HG03565 (cell line): Measurements from ENCODE around the gene CCR5.

Experiments
- ATAC-seq: cut with Tn5 transposase; IDR thresholded peaks from one replicate; pipeline ENCODE4 v1.9.1; 2021; ENCODE audit warnings: mild to moderate bottlenecking, moderate library complexity; ENCODE audit not compliant: unreplicated experiment

CCR5 gene

GRCh38 chr3:46358466-46358865 is 12.3 kb upstream of the CCR5 start:
- ATAC-seq, result no peak

DNA sequence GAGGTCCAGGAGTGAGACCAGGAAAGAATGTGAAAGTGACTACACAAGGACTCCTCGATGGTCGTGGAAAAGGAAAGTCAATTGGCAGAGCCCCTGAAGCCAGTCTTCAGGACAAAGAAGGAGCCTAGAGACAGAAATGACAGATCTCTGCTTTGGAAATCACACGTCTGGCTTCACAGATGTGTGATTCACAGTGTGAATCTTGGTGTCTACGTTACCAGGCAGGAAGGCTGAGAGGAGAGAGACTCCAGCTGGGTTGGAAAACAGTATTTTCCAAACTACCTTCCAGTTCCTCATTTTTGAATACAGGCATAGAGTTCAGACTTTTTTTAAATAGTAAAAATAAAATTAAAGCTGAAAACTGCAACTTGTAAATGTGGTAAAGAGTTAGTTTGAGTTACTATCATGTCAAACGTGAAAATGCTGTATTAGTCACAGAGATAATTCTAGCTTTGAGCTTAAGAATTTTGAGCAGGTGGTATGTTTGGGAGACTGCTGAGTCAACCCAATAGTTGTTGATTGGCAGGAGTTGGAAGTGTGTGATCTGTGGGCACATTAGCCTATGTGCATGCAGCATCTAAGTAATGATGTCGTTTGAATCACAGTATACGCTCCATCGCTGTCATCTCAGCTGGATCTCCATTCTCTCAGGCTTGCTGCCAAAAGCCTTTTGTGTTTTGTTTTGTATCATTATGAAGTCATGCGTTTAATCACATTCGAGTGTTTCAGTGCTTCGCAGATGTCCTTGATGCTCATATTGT is 10.8 kb upstream of the CCR5 start:
- peak; percentile 67 for ATAC-seq

DNA sequence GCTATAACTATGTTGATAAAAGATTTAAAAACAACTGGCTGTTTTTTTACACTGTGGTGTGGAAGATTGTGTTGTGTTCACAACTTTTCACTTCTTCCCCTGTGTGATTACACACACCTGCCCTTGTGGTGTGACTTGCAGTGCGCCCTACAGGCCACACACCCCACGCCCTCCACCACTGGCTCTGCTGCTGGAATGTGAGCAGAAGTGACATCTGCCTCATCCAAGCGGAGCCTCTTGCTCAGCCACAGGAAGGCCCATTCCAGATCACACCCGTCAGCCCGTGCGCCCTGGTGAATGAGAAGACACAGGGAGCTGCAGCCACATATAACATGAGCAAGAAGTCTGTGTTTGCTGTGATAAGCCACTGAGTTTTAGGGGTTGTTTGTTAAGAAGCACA is 9.8 kb upstream of the CCR5 start:
- no peak for ATAC-seq

DNA sequence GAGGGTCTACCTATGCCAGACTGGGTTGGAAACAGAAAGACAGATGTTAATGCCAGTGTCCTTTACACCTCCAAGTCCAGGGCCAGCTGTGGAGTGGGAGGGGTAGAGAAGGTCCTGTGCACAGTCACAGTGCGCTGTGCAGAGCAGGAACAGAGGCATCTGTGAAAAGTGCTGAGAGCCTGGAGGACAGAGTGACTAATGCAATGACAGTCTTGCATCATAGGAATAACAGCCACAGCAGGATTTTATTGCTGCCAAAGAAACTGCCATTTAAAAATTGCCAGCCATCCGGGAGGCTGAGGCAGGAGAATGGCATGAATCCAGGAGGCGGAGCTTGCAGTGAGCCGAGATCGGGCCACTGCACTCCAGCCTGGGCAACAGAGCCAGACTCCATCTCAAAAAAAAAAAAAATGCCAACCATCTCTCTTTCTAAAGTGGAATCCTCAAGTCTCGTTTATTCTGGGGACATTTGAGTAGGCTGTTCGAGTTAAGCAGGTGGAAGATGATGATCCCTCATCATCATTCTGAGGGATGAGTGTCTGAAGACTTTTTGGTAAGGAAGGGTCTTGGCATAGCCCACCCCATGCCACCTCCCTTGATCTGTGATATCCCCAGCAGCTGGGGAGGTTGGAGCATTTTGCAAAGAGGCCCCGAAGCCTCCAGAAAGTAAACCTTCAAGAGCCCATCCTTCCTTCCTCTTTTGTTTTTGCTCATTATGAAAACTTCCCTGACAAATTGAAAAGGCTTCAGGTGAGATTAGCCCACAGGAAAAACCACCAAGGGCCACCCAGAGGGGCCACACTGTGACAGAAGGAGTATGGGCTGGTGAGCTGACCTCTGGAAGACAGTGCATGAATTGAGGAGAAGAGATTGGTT is 9.1 kb upstream of the CCR5 start:
- ATAC-seq, result no peak

DNA sequence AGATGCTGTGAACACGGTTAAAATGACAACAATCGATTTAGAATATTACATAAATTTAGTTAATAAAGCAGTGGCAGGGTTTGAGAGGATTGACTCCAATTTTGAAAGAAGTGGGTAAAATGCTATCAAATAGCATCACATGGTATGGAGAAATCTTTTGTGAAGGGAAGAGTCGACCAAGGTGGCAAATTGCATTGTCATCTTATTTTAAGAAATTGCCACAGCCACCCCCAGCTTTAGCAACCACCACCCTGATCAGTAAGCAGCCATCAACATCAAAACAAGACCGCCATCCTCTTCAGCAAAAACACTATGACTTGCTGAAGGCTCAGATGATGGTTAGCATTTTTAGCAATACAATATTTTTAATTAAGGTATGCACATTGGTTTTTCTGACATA is 5.7 kb upstream of the CCR5 start:
- no peak for ATAC-seq

DNA sequence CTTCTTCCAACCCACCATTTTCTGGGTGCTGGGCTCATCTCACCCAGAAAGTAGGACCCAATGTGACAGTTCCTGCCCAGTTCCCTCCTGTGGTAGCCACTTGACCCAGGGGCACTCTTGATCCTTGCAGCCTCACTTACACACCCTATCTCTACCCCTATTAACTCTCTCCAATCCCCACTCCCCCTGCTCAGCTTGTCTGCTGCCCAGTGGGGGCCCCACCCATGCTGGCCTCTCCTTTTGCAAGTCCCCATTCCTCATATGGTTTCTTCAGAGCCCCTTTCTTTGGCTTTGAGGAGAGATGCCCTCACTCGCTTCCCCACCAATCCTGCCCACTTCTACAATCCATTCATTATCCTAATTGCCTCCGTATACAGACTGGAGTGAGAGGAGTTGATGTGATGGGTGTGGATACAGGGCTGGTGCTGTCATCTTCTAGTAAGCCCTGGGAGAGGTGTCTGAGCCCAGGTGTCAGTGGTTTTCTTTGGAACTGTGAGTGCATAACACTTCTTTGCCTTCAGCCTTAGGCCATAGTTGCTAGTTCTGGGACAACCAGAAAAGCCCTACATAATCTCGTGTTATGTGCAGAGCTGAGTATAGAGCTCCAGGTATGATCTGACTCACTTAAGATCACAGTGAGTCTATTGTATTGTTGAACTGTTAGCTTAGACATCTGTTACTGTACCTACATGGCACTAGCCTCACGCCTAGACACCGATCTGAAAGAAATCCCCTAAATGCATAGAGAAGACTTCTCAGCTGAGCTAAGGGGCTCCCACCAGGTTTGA is 4.8 kb upstream of the CCR5 start:
- ATAC-seq, result no peak

GRCh38 chr3:46367811-46368210 is 2.9 kb upstream of the CCR5 start:
- no peak for ATAC-seq

- ATAC-seq, result peak; percentile 46
Observed at GRCh38 chr3:46368569-46368968, 2.2 kb upstream of the CCR5 start.

DNA sequence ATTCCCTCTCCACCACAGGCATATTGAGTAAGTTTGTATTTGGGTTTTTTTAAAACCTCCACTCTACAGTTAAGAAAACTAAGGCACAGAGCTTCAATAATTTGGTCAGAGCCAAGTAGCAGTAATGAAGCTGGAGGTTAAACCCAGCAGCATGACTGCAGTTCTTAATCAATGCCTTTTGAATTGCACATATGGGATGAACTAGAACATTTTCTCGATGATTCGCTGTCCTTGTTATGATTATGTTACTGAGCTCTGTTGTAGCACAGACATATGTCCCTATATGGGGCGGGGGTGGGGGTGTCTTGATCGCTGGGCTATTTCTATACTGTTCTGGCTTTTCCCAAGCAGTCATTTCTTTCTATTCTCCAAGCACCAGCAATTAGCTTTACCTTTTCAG is 1.6 kb upstream of the CCR5 start:
- ATAC-seq, result no peak

DNA sequence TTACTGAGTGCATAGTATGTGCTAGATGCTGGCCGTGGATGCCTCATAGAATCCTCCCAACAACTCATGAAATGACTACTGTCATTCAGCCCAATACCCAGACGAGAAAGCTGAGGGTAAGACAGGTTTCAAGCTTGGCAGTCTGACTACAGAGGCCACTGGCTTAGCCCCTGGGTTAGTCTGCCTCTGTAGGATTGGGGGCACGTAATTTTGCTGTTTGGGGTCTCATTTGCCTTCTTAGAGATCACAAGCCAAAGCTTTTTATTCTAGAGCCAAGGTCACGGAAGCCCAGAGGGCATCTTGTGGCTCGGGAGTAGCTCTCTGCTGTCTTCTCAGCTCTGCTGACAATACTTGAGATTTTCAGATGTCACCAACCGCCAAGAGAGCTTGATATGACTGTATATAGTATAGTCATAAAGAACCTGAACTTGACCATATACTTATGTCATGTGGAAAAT is 1.0 kb upstream of the CCR5 start:
- peak; percentile 66 for ATAC-seq

DNA sequence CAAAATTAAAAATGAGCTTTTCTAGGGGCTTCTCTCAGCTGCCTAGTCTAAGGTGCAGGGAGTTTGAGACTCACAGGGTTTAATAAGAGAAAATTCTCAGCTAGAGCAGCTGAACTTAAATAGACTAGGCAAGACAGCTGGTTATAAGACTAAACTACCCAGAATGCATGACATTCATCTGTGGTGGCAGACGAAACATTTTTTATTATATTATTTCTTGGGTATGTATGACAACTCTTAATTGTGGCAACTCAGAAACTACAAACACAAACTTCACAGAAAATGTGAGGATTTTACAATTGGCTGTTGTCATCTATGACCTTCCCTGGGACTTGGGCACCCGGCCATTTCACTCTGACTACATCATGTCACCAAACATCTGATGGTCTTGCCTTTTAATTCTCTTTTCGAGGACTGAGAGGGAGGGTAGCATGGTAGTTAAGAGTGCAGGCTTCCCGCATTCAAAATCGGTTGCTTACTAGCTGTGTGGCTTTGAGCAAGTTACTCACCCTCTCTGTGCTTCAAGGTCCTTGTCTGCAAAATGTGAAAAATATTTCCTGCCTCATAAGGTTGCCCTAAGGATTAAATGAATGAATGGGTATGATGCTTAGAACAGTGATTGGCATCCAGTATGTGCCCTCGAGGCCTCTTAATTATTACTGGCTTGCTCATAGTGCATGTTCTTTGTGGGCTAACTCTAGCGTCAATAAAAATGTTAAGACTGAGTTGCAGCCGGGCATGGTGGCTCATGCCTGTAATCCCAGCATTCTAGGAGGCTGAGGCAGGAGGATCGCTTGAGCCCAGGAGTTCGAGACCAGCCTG is 984 bp downstream of the CCR5 start:
- ATAC-seq, result no peak

GRCh38 chr3:46372492-46373359 is 2.0 kb downstream of the CCR5 start:
- no peak for ATAC-seq

- no peak for ATAC-seq
Observed at GRCh38 chr3:46374755-46375154, 4.0 kb downstream of the CCR5 start.

DNA sequence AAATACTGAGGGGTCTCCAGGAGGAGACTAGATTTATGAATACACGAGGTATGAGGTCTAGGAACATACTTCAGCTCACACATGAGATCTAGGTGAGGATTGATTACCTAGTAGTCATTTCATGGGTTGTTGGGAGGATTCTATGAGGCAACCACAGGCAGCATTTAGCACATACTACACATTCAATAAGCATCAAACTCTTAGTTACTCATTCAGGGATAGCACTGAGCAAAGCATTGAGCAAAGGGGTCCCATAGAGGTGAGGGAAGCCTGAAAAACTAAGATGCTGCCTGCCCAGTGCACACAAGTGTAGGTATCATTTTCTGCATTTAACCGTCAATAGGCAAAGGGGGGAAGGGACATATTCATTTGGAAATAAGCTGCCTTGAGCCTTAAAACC is 4.5 kb downstream of the CCR5 start:
- no peak for ATAC-seq

DNA sequence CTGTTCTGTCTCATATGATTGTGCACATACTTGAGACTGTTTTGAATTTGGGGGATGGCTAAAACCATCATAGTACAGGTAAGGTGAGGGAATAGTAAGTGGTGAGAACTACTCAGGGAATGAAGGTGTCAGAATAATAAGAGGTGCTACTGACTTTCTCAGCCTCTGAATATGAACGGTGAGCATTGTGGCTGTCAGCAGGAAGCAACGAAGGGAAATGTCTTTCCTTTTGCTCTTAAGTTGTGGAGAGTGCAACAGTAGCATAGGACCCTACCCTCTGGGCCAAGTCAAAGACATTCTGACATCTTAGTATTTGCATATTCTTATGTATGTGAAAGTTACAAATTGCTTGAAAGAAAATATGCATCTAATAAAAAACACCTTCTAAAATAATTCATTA is 5.1 kb downstream of the CCR5 start:
- ATAC-seq, result no peak

- no peak for ATAC-seq
Observed at GRCh38 chr3:46378426-46378942, 7.7 kb downstream of the CCR5 start.

- ATAC-seq, result no peak
Observed at GRCh38 chr3:46380471-46381221, 9.9 kb downstream of the CCR5 start.

- no peak for ATAC-seq
Observed at GRCh38 chr3:46381625-46382024, 10.9 kb downstream of the CCR5 start.
